Activated T-helper 1 cell treated with anti-CD3 and anti-CD28 coated beads, Interleukin-2, amount 50 U/mL, for 16 hours (primary cell): Measurements from ENCODE around the gene ROS1.
"Not testable (repeated sequence)": the region's sequence is repeated elsewhere in the genome, so short reads cannot be mapped to it uniquely, and the experiment has no call there.

ENCODE experiments used
- DNase-seq, 2 donors: peaks; one replicate each; pipeline ENCODE4 v3.0.0-alpha.2; 2020; ENCODE audit warnings: low read depth in 1 of 2, low spot score in 1 of 2

The ROS1 gene

DNA sequence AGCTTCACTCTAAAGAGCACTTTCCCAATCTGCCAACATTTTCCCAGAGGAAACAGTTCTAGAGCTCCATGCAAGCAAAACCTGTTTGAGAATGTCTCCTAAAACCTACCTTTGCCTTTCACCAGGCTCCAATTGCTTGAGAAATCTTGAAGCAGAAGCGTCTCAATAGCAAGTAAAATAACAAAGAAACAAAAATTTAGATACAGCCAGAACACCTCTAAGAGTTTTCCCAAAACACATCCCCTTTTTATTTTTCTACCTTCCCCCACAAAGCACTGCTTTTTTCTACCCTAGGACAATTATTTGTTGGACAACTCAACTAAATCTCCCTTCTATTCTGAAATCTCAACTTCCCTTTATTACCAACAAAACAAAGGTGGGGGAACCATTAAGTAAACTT, 156.8 kb downstream of the ROS1 start:
- no peak for DNase-seq

DNA sequence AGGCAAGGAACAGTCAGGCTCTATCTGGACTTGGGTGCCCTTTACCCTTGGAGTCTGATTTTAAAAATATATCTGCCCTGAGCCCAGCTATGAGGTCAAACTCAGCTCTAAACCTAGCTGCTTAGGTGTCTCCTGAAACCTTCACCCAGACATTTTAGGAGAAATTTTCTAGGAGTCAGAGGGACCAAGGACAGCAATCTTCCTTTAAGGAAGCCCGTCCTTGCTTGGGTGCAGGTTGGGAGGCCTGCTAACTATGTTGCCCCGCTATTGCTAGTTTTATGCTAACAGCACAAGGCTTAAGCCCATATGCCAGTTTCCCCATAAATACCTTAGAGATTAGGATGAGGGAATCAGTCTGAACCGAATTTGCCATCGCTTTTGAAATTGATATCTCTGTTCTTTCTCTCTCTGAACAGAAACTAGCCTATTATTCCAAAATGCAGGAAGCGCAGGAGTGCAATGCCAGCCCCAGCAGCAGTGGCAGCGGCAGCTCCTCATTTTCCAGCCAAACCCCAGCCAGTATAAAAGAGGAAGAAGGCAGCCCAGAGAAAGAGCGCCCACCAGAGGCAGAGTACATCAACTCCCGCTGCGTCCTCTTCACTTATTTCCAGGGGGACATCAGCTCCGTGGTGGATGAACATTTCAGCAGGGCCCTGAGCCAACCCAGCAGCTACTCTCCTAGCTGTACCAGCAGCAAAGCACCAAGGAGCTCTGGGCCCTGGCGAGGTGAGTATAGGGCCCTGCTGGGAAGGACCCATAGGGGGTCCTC, 157.8 kb downstream of the ROS1 start:
- no peak for DNase-seq

DNA sequence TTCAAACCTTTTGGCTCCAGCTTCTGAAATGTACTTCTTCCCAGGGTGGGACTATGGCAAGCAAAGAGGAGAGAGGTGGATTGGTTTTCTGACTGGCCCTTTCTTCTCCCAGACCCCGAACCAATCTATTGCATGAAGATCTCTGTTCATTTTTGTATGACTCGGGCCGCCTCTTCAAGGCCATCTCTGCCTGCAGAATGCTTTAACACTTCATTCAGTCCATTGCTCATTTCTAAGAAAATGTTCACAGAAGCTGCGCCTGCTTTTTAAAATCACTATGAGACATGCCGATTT, 158.7 kb downstream of the ROS1 start:
- DNase-seq = no peak

DNA sequence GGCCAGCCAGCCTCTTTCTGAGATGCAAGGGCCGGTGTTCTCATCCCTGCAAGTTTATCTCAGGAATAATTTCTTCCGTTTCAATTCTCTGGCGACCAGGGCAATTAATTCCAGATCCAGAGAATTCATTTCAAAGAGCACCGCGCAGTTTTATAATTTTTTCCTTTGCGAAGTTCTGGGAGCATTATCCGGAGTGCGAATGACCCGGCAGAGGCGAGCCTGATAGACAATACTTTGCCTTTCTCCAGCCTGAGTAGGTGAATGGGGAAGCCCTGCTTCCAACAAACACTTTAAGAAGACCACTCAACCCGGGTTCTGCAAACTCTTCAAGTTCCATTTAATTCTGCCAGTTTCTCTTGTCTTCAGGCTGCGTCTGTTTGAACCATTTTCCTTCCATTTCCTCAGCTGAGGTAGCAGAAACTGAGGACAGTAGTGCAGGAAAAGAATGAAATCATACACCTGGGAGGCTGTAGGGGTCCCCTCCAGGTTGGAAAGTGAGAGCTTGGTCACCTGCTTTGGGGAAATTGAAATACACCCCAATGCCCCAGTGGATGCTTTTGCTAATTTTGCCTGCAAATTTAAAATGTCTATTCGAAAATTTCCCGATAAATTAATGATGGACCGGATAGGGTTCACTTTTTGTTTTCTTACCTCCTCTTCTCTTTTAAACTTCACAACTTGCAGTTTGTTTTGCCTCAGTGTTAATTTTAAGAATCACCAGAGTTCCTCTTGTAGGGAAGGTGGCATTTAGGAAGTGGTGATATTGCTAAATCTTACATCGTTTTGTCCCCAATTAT, 159.3 kb downstream of the ROS1 start:
- no peak for DNase-seq

DNA sequence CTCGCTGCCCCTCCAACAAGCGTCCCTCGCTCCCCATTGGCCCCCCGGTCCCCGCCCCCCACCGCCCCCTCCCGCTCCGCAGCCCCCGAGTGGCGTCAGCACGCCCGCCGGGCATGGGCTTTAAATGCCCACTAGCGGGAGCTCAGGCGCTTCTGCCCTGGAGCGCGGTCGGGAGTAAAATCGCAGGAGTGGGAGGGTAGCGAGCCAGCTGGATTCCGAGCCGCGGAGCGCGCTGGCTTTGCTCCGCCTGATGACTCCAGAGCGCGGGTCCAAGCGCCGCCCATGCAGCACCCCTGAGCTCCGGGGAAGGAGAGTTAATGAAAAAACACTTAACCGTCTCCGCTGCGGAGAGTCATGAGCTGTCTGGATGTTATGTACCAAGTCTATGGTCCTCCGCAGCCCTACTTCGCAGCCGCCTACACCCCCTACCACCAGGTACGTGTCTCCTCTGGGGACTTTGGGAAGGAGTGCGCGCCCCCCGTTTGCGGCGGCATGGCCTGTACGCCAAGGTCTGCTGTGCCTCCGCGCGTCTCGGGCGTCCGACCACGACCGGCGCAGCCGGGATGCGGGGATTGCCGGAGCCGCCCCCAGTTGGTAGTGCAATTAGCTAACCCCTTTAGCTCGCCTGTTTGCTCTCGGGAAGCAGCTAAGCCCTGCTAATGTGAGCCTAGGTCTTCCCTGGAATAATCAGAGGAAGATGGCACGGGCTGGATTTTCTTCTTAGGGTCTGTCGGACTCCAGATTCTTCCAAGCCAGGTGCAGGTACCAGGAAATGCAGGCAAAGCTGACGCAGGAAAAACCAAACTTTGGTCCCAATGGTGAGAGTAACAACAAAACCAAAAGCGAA, 160.1 kb downstream of the ROS1 start, which contains the start of gene VGLL2:
Gene VGLL2, plus strand, starts transcription at position 149 of the 847 bp plus-strand sequence. Its CDS starts 206 bp downstream, at position 355.
- no peak for DNase-seq

DNA sequence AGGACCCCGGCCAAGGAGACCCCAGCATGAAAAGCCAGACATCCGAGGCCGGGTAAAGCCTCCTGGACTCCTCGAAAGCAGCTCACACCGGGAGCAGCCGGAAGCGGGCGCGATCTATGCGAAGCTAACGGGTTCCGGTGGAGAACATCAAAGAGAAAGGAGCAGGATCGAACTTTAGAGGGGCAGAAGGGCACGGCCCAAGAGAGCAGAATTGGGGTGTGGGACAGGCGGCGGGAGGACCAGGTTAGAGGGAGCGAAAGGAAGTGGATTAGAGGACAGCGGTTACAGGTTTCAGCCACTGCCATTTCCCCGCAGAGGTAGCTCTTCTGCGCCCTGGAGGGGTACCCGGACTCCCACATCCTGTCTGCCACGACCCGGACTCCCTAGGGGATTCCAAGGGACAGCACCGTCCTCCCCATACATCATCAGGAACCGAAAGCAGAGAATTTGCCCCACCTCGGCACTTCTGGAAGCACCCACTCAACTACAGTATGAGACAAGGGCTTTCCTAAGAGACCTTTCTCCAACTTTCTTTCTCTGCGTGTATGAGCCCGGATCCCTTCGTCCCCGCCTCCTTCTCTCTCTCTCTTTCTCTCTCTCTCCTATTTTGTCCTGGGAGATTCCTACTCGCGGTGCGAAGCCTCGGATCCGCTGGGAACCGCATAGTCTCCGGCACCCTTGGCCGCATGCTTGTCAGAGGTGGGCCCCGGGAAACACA, 160.9 kb downstream of the ROS1 start:
- no peak for DNase-seq

DNA sequence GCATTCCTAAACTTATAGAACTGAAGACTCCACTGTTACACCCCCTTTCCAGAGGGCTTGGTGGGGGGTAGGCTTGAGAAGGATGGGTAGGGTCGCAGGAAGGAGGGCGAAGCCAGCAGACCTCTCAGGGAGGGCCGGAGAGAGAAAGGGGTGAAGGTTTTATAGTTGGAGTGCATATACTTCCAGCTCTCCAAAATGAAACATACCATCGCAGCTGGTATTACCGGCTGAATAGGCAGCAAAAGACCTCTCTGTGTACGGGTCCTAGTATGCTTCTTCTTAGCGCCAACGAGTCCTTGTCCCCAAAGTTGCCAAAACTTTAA, 161.4 kb downstream of the ROS1 start:
- DNase-seq = no peak

DNA sequence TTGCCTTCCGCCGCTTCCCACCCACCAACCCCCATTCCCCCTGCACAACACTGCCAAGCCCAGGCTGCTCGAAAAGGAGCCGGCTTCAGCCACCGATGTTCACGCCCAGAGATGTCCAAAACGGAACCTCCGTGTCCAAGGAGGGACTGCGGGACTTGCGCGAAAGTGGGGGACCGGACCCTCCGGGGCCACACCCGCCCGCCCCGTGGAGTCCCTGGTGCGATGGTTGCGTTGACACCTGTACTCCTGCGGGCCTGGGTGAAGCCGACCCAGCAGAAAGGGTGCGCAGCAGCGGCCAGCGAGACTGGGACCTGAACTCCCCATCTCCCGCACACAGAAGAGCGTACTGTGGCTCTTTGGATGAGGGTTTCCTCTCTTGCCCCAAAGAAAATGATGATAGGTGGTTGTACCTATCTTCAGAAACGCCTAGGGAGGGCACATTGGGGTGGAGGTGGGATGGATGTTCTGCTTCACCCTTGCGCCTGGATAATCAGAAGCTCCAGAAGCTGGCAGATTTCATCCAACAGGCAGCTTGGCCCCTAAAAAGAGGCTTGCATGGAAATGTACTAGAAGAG, 162.3 kb downstream of the ROS1 start:
- no peak for DNase-seq

DNA sequence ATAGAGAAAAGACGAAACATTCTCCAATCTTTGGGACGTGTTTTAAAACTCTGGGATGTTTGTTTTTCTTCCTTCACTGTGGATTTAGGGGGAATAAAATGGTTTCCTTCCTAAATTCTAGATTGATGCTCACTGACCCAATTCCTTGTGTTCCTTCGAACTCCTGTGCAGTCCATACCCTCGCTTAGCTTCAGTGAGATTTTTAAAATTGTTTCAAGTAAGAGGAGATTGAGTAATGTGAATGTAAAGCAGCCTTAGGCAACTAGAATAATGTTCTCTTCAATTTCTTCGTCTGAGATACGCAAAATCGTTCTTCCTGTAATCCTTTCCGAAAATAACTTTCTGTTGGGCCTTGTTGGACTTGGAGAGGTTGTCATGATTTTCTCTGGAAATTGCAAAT, 162.9 kb downstream of the ROS1 start:
- DNase-seq = no peak

DNA sequence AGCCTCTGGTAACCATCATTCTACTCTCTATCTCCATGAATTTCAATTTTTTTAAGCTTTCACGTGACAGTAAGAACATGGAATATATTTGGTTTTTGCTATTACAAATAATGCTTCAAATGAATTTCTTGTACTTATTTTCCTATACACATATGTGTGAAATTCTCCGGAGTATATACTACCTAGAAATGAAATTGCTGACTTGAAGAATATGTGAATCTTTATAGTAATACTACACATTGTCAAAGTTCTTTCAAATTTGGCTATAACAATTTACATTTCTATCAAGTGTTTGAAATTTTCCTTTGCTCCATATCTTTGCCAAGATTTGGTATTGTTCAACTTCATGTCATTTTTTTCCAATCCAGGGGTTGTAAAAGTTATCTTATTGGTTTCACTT, 172.0 kb downstream of the ROS1 start:
- no peak for DNase-seq

DNA sequence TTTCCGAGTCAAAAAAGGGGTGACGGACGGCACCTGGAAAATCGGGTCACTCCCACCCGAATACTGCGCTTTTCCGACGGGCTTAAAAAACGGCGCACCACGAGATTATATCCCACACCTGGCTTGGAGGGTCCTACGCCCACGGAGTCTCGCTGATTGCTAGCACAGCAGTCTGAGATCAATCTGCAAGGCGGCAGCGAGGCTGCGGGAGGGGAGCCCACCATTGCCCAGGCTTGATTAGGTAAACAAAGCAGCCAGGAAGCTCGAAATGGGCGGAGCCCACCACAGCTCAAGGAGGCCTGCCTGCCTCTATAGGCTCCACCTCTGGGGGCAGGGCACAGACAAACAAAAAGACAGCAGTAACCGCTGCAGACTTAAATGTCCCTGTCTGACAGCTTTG, 180.8 kb downstream of the ROS1 start:
- DNase-seq = not testable (repeated sequence)

DNA sequence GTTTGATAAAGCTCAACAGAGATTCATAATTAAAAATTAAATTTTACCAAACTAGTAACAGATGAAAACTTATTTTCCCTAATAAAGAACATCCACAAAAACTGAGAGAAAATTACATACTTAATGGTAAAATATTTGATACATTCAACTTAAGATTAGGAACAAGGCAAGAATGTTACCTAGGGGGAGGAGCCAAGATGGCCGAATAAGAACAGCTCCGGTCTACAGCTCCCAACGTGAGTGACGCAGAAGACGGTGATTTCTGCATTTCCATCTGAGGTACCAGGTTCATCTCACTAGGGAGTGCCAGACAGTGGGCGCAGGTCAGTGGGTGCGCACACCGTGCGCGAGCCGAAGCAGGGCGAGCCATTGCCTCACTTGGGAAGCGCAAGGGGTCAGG, 181.2 kb downstream of the ROS1 start:
- DNase-seq = not testable (repeated sequence)
